HepG2 (cell line): ENCODE data around the gene SKI. TPM values are rescaled to one million over a fixed set of nuclear protein-coding genes. Genes with fewer than 3 reads are reported as not detected.
A peak's percentile ranks its signal among the peaks of the same experiment; 100 is the strongest.

Experiments used
- CENPX ChIP-seq: sonication (generic); formaldehyde crosslinking; IDR thresholded peaks from 2 replicates; pipeline ENCODE4 v1.9.0; 2021; ENCODE audit warnings: mild to moderate bottlenecking, missing genetic modification reagents, moderate library complexity
- CHCHD3 ChIP-seq: sonication (generic); formaldehyde crosslinking; IDR thresholded peaks from 2 replicates; pipeline ENCODE4 v1.8.0; 2022; ENCODE audit warnings: mild to moderate bottlenecking, missing genetic modification reagents, moderate library complexity
- HDAC2 ChIP-seq: sonication (generic); formaldehyde crosslinking; IDR thresholded peaks from 2 replicates; pipeline ENCODE4 v1.4.0; 2020; ENCODE audit warnings: missing genetic modification reagents
- MAZ ChIP-seq, 2 experiments: sonication (generic) in 1 of 2; formaldehyde crosslinking in 1 of 2; IDR thresholded peaks; 2 replicates each; pipeline versions ENCODE4 v1.5.0 to v1.6.1; 2012 to 2020; ENCODE audit warnings: low read depth in 2 of 2, mild to moderate bottlenecking in 2 of 2, borderline replicate concordance in 1 of 2, improper control_type of control experiment in 1 of 2, low read length in 1 of 2, missing genetic modification reagents in 1 of 2, moderate library complexity in 1 of 2
- MTA1 ChIP-seq: sonication (generic); formaldehyde crosslinking; IDR thresholded peaks from 2 replicates; pipeline ENCODE4 v1.4.0; 2020; ENCODE audit warnings: missing genetic modification reagents, mild to moderate bottlenecking, borderline replicate concordance
- NPAS2 ChIP-seq: sonication (generic); formaldehyde crosslinking; IDR thresholded peaks from 2 replicates; pipeline ENCODE4 v1.8.0; 2022; ENCODE audit warnings: mild to moderate bottlenecking, missing genetic modification reagents, borderline replicate concordance
- NR1H2 ChIP-seq: sonication (generic); formaldehyde crosslinking; IDR thresholded peaks from 2 replicates; pipeline ENCODE4 v1.8.1; 2022; ENCODE audit warnings: low read depth, missing genetic modification reagents, borderline replicate concordance
- REPIN1 ChIP-seq: sonication (generic); formaldehyde crosslinking; IDR thresholded peaks from 2 replicates; pipeline ENCODE4 v1.8.0; 2022; ENCODE audit warnings: missing genetic modification reagents, low read depth, mild to moderate bottlenecking, borderline replicate concordance
- SIN3A ChIP-seq: IDR thresholded peaks from 2 replicates; pipeline ENCODE4 v1.6.1; 2011; ENCODE audit warnings: low read depth, mild to moderate bottlenecking, control low read depth, low read length, borderline replicate concordance
- SP1 ChIP-seq, 2 experiments: fragments of 450-650 bp in 1 of 2; sonication (generic) in 1 of 2; formaldehyde crosslinking in 1 of 2; IDR thresholded peaks; 2 replicates each; pipeline versions ENCODE4 v1.4.0 to v1.6.1; 2016 to 2020; ENCODE audit warnings: missing genetic modification reagents in 1 of 2
- TFE3 ChIP-seq: IDR thresholded peaks from 2 replicates; pipeline ENCODE4 v1.6.1; 2016
- TMF1 ChIP-seq: sonication (generic); formaldehyde crosslinking; IDR thresholded peaks from 2 replicates; pipeline ENCODE4 v1.8.1; 2022; ENCODE audit warnings: low read depth, missing genetic modification reagents
- ZBED4 ChIP-seq: sonication (generic); formaldehyde crosslinking; IDR thresholded peaks from 2 replicates; pipeline ENCODE4 v1.4.0; 2020; ENCODE audit warnings: missing genetic modification reagents, borderline replicate concordance
- ZMYM2 ChIP-seq: sonication (generic); formaldehyde crosslinking; IDR thresholded peaks from 2 replicates; pipeline ENCODE4 v1.8.0; 2022; ENCODE audit warnings: mild to moderate bottlenecking, missing genetic modification reagents
- ZNF101 ChIP-seq: sonication (generic); formaldehyde crosslinking; IDR thresholded peaks from 2 replicates; pipeline ENCODE4 v1.4.0; 2020; ENCODE audit warnings: mild to moderate bottlenecking, low read depth, missing genetic modification reagents, borderline replicate concordance
- ZNF17 ChIP-seq: sonication (generic); formaldehyde crosslinking; IDR thresholded peaks from 2 replicates; pipeline ENCODE4 v1.5.0; 2020; ENCODE audit warnings: mild to moderate bottlenecking, missing genetic modification reagents
- ZNF260 ChIP-seq: sonication (generic); formaldehyde crosslinking; IDR thresholded peaks from 2 replicates; pipeline ENCODE4 v1.4.0; 2020; ENCODE audit warnings: missing genetic modification reagents, low read depth, mild to moderate bottlenecking, borderline replicate concordance
- ZNF296 ChIP-seq: sonication (generic); formaldehyde crosslinking; conservative IDR thresholded peaks from 2 replicates; pipeline ENCODE4 v1.5.0; 2020; ENCODE audit warnings: mild to moderate bottlenecking, missing genetic modification reagents
- ZNF451 ChIP-seq: sonication (generic); formaldehyde crosslinking; IDR thresholded peaks from 2 replicates; pipeline ENCODE4 v1.5.0; 2020; ENCODE audit warnings: mild to moderate bottlenecking, missing genetic modification reagents
- ZNF576 ChIP-seq: sonication (generic); formaldehyde crosslinking; IDR thresholded peaks from 2 replicates; pipeline ENCODE4 v1.4.0; 2020; ENCODE audit warnings: mild to moderate bottlenecking, missing genetic modification reagents
- ZNF614 ChIP-seq: IDR thresholded peaks from 2 replicates; pipeline ENCODE4 v1.6.1; 2018; ENCODE audit warnings: missing biosample characterization, missing genetic modification reagents, inconsistent platforms, borderline replicate concordance
- ZNF691 ChIP-seq: sonication (generic); formaldehyde crosslinking; IDR thresholded peaks from 2 replicates; pipeline ENCODE4 v1.4.0; 2020; ENCODE audit warnings: missing genetic modification reagents, low read depth, mild to moderate bottlenecking, borderline replicate concordance
- polyA plus RNA-seq, 8 experiments: library from polyadenylated mRNA; depleted of rRNA in 3 of 8; stranded (reverse) in 7 of 8; unstranded in 1 of 8; fragments of >200 nt; fragmentation: Illumina TruSeq in 4 of 8; extraction: Trizol in 4 of 8; gene quantifications; 2 replicates each; pipeline versions ENCODE4 v1.2.1 to v1.2.3, GENCODE V29; 2011 to 2016; ENCODE audit warnings: low read depth in 4 of 8, missing spikeins in 1 of 8, mixed read lengths in 1 of 8; ENCODE audit not compliant: insufficient read depth in 1 of 8
- total RNA-seq, 5 experiments: library from RNA; depleted of rRNA; stranded (reverse); fragments of >200 nt; fragmentation: Illumina TruSeq; extraction: Trizol; gene quantifications; 2 replicates each; pipeline ENCODE4 v1.2.3, GENCODE V29; 2016; ENCODE audit warnings: low read depth in 1 of 5

Gene SKI
- total and polyA plus RNA-seq, 2 of the 13 experiments (the other 11 are each of a cell fraction or from before 2014, with no cell fraction given), result 4.7 to 6.9 TPM

GRCh38 chr1:2233997-2234761, 6.1 kb downstream of the SKI start (continued):
- peak; percentile 85; the same call in 1 of the 2 replicates for TF ChIP-seq ZBED4 (CRISPR knock-in tag)
- no peak for TF ChIP-seq MAZ (IDR thresholded peaks at IDR 0.05; ENCODE audit: borderline replicate concordance, low read depth, low read length)
- peak; percentile 75 for TF ChIP-seq MAZ (CRISPR knock-in tag; IDR thresholded peaks at IDR 0.05; ENCODE audit: low read depth)
- peak; percentile 81 for TF ChIP-seq HDAC2
- TF ChIP-seq ZNF17, result no peak
- TF ChIP-seq ZNF451 (CRISPR knock-in tag), result no peak
- TF ChIP-seq TMF1 (CRISPR knock-in tag), result no peak
- peak; percentile 10; the same call in 1 of the 2 replicates for TF ChIP-seq REPIN1 (CRISPR knock-in tag)
- TF ChIP-seq SIN3A, result peak; percentile 67; the same call in 1 of the 2 replicates
- TF ChIP-seq MTA1, result peak; percentile 47; the same call in 1 of the 2 replicates
- peak; percentile 76; the same call in 1 of the 2 replicates for TF ChIP-seq ZNF614 (CRISPR knock-in tag)
- TF ChIP-seq ZMYM2, result 0 out of 2 replicates have a peak, but pooled peaks have one; percentile 37
- no peak for TF ChIP-seq CENPX (CRISPR knock-in tag)
- 0 out of 2 replicates have a peak, but pooled peaks have one; percentile 24 for TF ChIP-seq ZNF691 (CRISPR knock-in tag)
- no peak for TF ChIP-seq ZNF576 (CRISPR knock-in tag)
- TF ChIP-seq ZNF296 (CRISPR knock-in tag), result no peak
- TF ChIP-seq ZNF101 (CRISPR knock-in tag), result no peak
- TF ChIP-seq NPAS2, result no peak
- TF ChIP-seq ZNF260, result no peak
- TF ChIP-seq NR1H2, result no peak
- TF ChIP-seq SP1 (IDR thresholded peaks at IDR 0.05), result no peak
- TF ChIP-seq SP1 (CRISPR knock-in tag; IDR thresholded peaks at IDR 0.05), result no peak
- TF ChIP-seq CHCHD3 (CRISPR knock-in tag), result no peak
- peak; percentile 63; the same call in 1 of the 2 replicates for TF ChIP-seq TFE3 (CRISPR knock-in tag)
